NCI-H1092 treated with DMSO at 0.1 percent for 48 hours (cell line): ENCODE measurements around the gene C1orf159.

Source experiments
- DNase-seq: peaks from one replicate; lab custom pipeline; 2025; lab: John Stamatoyannopoulos, UW

C1orf159 gene

DNA sequence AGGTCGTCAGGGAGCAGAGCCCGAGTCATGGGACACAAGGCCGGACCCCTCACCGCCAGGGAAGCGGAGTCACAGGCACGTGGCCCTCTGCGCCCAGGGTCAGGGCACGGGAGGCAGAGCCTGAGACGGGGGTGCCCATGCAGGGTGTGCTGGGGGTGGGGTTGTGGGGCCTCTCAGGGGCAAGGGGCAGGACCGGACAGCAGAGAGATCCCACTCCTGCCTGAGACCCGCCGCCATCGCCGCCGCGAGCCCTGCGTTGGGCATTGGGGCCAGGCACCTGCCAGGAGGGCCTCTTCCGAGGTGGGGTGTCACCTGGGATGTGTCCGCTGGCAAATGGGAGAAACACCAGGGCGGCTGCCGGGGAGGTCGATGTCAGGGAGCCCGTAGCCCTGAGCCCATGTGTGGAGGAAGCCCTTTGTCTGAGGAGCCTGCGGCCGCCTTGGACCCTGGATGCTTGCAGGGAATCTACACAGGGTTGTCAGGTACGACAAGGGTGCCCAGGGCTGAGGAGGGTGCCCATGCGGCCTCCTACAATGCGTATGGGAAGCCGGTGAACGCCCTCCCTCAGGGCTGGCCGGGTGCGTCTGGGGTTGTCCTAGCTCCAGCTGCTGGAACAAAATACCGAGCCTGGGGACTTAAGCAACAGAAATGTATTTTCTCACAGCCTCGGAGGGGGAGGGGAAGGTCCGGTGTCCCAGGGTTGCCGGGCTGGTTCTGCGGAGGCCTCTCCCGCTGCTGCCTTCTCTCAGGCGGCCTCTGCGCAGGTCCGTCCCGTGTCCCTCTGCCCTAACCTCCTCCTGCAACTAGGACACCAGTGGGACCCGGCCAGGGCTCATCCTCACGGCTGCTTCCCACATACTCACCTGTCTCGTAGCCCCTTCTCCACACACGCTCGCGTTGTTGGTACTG lies 16.4 kb upstream of the C1orf159 start:
- DNase-seq = no peak

DNA sequence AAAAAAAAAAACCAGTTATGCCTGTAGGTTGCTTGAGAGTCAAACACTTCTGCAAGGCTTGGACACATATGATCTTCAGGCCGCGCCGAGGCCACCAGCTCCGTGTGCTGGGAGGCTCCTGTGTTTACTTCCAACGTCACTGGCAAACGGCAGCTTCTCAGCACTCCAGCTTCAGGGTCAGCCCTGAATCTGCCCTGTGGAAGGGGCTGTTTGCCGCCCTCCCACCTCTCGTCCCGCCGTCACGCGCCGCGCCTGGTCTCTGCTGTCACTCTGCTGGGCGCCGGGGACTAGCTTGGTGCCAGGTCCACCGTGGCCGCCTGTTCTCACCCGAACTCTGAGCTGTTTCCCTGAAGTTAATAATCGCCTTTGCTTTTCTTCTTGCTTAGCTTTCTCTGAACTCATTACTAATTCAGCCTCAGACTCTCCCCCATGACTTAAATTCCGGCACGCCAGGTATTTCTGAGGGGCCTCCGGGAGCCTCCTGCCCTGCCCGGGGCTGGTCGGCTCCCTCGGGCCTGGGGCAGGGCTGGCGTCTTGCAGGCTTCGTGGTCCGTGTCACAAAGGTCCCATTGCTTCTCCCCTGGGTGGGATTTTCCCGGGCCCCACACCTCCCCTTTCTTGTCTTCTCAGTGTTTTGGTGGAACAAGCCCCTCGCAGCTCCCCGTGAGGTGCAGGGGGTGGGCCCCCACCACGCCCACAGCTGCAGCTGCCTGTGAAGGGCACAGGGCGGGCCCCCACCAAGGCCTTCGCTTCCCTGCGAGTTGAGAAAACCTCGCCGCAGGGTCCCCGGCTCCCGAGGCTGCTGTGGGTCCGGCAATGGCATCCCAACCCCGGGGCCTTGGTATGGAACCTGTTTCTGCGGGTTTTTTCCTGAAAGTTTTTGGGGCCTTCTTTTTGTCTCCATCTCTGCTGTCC lies 14.6 kb upstream of the C1orf159 start:
- DNase-seq = no peak

DNA sequence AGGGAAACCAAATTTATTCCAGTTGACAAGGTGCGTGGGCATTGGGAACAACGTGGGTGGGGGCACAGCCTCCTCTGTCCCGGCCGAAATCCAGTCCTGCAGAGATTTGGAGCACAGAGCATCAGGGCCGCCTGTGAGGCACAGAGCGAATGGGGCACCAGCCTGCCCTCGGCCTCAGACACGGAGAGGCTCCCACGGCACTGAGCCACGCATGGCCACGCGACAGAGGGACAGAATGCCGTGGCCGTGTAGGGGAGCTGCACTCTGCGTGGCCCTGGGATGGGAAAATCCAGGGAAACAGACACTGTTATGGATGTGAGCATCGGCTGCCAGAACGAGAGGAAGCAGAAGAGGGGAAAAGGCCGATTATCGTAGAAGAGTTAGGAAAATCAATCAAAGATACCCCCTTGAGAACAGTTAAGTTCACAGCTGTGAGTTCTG lies 13.5 kb upstream of the C1orf159 start:
- no peak for DNase-seq

DNA sequence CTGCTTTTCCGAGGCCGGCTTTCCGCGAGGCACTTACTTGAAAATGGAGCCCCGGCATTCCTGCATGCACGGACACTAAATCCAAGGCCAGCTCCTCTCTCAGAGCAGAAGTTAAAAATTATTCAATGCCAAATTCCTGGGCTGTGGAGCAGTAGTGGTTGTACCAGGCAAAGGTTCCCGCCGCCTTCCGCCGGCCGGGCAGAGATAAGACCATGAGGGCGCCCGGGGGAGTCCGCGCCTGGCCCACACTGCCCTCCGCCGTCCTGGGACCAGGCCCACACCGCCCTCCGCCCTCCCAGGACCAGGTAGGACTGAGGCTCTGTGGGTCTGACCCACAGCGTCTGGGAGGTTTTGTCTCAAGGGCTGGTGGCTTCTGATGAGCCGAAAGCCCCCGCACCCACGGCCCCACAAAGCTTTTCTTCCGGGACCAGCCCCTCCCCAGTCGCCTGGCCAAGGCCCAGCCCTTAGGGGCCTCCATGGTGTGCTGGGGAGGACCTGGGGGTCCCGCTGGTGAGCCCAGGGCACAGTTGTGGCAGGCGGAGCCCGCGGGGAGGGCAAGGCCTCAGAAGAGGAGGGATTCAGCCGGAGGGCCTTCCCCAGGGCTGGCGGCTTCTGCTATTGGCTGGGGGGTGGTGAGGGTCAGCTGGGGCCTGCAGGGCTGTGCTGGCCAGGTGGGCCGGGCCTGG lies 12.7 kb upstream of the C1orf159 start:
- DNase-seq = no peak

DNA sequence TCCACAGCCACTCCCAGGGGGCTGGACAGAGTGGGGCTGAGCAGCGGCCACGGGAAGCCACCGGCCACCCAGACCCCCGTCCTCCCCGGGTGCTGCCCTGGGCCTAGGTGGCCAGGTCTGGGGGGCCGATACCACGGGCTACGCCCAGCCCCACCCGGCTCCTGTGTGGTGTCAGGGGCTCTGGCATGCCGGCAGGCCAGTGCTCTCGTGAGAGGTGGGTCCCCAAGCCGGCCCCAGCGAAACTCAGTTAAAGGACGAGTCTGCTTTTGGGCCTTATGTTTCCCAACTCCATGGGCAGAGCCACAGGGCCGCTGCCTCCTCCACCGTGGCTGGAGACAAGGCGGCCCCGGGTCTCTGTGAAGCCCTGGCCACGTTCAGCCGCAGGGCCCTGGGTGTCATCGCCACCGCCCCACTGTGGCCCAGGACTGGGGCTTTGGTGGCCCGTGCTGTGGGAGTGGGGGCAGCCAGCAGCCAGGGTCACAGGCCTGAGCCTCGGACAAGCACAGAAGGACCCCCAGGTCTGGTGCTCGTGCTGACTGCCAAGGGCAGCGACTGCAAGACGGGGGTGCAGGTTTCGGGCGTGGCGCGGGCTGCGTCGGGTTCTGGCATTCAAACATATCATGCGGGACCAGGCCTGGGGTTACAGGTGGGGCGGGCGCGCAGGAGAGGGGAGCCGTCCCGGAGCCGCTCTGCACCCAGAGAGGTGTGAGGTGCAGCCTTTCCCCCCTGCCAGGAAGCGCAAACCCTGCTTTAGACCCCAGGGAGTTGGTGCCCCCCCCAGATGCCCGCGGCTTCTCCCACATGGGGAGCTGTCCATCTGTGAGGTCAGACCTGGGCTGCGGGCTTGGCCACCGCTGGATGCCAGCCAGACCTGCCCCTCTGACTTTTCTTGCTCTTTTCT lies 11.9 kb upstream of the C1orf159 start:
- DNase-seq = no peak

DNA sequence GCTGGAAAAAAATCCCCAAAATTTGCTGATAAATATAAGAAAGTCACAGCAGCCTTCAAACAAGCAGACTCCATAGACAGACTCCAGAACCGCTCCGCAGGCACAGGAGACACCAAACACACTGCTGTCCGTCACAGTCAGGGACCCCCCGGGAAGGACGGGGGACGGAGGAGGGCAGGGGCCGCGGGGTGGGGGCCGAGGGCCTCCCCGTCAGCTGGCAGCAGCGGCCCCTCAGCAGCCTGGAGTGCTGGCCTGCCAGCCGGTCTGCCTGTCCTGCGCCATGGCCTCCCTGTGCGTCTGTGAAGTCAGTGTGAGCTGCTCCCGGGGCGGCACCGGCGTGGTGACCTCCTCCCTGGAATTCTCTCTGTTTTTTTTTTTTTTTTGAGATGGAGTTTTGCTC lies 10.1 kb upstream of the C1orf159 start:
- no peak for DNase-seq

DNA sequence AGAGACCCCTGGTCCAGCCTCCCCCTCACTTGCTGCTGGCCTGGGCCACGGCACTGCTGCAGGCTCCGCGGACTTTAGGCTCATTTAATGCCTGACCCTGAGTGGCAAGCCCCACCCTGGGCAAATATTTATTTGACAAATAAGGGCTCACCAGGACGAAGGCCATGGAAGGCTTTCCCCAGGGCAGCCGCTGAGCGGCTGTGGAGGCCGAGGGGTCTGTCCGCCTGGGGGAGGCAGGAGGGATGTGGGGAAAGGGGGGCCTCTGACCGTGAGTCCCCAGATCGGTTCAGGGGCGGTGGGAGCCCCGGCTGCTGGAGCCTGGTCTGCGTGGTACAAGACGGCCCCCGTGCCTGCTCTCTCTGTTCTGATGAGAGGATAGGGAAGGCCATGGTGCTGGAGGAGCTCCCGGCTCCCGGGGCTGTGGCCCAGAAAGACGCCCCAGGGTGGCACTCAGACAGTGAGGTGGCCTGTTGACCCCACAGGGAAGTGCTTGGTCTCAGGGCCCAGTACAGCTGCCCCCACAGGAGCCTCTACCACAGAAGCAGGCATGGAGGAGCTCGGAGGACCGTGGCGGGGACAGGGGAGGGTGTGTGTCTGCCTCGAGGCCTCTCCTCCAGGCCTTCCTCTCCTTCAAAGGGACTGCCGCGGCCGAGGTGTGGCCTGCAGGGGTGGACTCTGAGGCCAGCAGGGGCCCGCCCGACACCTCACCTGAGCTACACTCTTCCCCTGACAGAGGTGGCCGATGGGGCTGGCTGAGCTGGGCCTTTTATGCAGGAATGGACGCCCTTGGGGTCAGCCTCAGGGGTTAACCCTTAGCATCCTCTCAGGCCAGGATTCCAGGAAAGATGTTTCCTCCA lies 9.1 kb upstream of the C1orf159 start:
- no peak for DNase-seq

DNA sequence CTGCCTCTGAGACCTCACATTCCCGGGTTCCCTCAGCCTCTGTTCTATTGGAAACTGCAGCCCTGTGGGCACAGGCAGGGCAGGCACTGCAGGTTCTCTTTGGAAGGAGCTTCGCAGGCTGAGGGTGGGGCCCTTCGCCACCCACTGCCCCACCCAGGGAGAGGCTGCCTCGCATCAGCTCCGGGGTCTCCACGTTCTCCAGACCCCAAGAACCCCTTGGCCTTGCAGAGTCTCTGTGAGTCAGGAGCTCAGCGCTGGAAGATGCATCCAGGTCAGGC lies 8.6 kb upstream of the C1orf159 start:
- DNase-seq = no peak

DNA sequence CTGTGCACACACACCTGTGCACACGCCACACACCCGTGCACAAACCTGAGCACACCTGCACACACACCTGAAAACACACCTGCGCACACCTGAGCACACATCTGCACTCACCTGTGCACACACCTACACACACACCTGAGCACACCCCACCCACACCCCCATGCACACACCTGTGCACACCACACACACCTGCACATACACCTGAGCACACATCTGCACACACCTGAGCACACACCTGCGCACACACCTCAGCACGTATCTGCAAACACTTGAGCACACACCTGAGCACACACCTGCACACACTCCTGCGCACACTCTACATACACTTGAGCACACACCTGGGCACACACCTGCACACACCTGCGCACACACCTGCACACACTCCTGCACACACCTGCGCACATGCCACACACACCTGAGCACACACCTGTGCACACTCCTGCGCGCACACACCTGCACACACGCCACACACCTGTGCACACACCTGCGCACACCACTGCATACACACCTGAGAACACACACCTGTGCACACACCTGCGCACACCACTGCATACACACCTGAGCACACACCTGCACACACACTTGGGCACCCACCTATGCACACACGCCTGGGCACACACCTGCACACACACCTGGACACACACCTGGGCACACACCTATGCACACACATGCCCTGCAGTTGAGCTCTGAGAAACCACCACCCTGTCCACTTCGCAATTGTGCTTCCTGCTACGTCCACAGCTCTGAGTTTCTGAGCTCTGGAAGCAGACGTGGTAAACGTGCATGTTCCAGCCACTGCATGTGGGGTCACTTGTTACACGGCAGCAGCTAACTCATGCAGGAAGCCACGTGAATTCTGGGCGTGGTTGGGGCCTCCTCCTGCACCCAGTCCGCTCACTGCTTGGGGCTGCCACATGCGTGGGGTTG lies 8.0 kb upstream of the C1orf159 start:
- DNase-seq = no peak

DNA sequence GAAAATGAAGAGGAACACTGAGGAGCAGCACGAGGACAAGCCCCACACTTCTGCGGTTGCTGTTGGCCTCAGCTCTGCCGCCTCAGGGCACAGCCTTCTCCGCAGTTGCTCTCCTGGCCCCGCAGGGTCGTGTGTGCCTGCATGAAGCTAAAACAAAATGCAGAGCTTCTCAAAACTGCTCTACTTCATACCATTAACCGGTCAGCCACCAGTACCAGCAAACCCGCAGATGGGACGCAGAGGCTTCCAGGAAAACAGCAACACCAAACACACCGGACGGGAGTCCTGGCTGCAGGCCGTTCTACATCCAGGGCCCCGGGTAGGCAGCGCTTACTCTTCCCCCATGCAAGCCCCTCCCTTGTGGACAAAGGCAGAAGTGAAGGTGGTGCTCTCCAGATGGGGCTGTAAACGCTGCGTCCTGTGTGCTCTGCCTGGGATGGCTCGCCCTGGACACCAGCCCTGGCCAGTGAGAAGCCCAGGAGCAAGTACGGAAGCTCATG lies 7.1 kb upstream of the C1orf159 start:
- DNase-seq = no peak

DNA sequence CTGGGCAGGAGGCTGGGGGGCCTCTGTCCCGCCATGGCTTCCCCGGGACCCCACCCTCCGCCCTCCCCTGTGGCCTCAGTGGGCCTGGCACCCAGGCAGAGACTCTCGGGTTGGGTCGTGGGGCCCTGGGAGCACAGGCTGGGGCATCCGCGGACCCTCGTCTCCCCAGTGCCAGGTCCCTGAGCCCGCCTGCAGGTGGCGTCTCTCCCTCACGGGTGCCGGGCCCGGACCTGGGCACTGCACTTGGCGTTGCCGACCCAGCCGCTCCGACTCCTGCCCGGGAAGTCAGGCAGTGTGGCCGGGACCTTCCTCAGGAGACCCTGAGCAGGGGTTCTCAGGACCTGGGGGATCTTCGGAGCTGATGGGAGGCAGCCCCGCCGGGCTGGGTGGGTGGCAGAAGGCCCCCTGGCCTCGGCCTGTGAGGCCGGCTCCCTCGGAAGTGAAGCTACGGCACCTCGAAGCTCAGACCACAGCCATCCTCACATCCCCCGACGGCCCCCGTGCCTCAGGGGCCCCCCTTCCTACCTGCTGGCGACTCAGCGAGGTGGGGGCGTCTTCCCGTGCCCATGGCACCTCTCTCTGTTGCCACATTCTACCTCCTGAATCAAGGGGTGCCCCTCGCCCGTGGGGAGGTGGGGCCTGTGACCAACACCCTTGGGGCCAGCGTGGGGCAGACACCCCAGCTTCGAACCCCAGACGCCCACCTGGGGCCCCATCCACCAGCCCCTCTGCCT lies 6.4 kb upstream of the C1orf159 start:
- DNase-seq = no peak

DNA sequence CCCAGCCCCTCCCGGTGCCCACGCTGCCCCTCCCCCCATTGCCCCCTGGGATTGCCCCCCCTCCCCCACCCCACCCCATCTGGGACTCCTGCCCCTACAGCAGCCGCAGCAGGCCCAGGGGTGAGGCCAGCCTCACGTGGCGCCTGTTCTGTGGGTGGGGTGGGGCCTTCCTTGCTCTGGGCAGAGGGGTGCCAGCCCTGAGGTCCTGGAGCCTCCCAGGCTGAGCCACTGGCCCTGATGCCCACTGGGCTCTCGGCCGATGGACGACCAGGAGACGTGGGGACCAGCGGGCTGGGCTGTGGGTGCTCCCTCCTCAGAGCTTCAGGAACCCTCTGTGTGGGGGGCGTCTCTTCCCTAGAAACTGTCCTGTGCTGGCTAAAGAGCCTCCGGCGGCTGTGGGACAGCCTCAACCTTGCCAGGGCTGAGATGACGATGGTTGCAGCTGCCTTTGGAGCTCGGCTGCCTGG lies 5.8 kb upstream of the C1orf159 start:
- DNase-seq = no peak

DNA sequence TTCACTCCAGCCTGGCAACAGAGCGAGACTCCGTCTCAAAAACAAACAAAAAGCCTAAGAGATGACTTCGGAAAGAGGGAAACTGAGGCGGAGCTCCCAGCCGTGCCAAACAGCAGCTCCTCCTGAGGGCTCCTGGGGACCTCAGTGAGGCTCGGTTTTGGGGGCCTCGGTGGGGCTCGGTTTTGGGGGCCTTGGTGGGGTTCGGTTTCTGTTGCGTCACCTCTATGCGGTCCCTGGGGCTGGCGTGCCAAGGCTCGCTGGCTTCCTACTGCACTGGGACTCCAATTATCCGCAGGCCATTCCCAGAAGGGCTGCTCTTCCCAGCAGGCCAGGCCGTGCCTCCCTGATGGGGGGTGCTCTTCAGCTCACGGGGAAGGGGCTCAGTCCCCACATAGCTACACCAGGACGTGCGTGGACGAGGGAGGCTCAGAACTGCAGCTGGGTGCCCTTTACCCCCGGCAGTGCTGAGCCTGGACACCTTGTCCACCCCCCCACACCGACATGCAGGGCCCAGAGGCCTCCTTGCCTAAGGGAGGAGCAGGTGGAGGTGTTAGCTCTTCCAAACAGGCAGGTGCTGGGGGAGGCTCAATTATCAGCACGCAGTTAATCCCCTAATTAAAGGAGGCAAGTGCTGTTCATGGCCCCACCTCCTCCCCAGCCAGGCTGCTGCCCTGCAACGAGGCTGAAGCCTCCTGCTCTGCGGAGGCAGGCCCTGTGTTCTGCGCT lies 5.1 kb upstream of the C1orf159 start:
- DNase-seq = no peak

DNA sequence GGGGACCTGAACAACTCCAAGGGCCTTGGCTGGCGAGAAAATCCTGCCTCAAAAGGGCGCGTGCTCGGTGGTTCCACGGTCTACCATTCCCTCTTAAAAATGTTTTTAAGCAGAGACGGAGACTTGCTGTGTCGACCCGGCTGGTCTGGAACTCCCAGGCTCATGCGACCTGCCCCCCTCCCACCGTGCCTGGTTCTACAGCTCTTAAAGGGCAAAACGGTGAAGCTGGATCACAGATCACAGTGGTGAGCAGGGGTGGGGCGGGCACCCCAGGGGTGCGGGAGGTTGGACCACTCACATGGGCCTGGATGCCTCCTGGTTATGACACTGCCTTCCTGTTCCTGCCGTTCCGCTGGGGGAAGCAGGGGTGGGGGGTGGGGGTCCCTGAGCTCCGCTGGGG lies 4.2 kb upstream of the C1orf159 start:
- no peak for DNase-seq

DNA sequence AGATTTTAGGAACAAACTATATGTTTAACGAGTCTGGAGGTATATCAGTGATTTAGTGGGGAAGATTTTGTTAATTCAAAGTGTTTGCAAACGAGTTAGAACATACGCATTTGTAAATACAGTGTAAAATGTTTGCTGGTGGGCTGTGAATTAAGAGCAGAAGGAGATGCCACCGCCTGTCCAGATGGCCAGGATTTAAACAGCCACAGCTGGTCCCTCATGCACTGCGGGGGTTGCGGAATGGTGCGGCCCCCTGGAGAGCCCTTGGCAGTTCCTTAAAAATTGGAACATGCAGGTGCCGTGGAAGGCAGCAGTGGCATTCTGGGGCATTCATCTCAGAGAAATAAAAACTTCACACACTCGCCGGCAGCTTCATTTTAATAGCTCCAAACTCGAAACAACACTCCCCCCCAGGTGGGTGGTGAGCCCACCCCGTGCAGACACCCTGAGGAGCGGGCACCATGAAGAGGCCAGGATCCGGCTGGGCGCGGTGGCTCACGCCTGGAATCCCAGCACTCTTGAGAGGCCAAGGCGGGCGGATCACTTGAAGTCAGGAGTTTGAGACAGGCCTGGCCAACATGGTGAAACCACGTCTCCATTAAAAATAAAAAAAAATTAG lies 3.5 kb upstream of the C1orf159 start:
- no peak for DNase-seq

DNA sequence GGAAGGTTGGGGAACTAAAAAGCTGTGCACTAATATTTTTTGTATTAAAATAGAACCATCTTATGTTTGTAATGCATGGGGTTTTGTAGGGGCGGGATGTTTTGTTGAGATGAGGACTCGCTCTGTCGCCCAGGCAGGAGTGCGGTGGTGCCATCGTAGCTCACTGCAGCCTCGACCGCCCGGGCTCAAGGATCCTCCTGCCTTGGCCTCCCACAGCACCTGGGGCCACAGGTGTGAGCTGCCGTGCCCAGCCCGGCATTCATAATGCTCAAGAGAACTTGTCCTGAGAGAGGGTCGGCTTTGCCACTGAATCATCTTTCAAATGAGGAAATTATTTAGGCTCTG lies 3.0 kb upstream of the C1orf159 start:
- DNase-seq = no peak
